K562 (cell line): Measurements from ENCODE around the gene RNASEH1. TPM values are rescaled to one million over a fixed set of nuclear protein-coding genes. Genes with fewer than 3 reads are reported as not detected.

Source experiments
- ATAC-seq: fragments of 200-7000 bp; cut with Tn5 transposase; 3 replicates; pipeline ENCODE4 v1.9.1; 2020; ENCODE audit warnings: moderate library complexity
- BruUV-seq: library from RNA; stranded (reverse); fragments of 400-500 nt; replicated peaks from 2 replicates; lab custom pipeline; 2021; lab: Mats Ljungman, UMichigan
- CTCF ChIA-PET: fragments of 300-600 bp; formaldehyde crosslinking; extraction: SDS; loops from one replicate; lab custom pipeline; 2021; ENCODE audit warnings: low intra/inter-chr PET ratio; lab: Yijun Ruan, JAX
- POLR2A ChIA-PET: fragments of 300-600, 350-650 bp; sonication (Branson Sonifier 250); formaldehyde crosslinking; extraction: SDS; loops from one replicate; lab custom pipeline; 2021; ENCODE audit warnings: antibody characterized with exemption, inconsistent platforms; lab: Yijun Ruan, JAX
- DNase-seq, 4 experiments: peaks; one replicate each; pipeline versions ENCODE4 v3.0.0 to v3.0.0-alpha.2; 2011 to 2018; ENCODE audit warnings: low spot score in 3 of 4, mixed read lengths in 3 of 4; ENCODE audit errors: extremely low read depth in 1 of 4
- FAIRE-seq: peaks from 2 replicates; lab custom pipeline; 2011; peaks lifted over from hg19 to GRCh38; lab: Jason Lieb, UNC
- H2AFZ ChIP-seq: 2 replicates; pipeline ENCODE4 v1.6.0; 2011; ENCODE audit warnings: low read depth, low read length, control low read depth, inconsistent platforms
- H3K27ac ChIP-seq: fragments of 200-600 bp; 3 replicates; pipeline ENCODE4 v1.8.0; 2011; ENCODE audit warnings: low read depth, mild to moderate bottlenecking, control low read depth, inconsistent platforms, low read length, moderate library complexity, mixed read lengths; ENCODE audit errors: extremely low read depth
- H3K27me3 ChIP-seq, 2 experiments: fragments of 300-600 bp in 1 of 2; 2 replicates in 1 of 2; 3 replicates in 1 of 2; pipeline versions ENCODE4 v1.6.0 to v1.8.0; 2011; ENCODE audit warnings: inconsistent platforms in 2 of 2, low read length in 2 of 2, mild to moderate bottlenecking in 1 of 2, mixed read lengths in 1 of 2, moderate library complexity in 1 of 2; ENCODE audit not compliant: control insufficient read depth in 2 of 2, insufficient read depth in 2 of 2
- H3K36me3 ChIP-seq: fragments of 300-600 bp; 3 replicates; pipeline ENCODE4 v1.8.0; 2011; ENCODE audit warnings: mild to moderate bottlenecking, low read length, inconsistent platforms; ENCODE audit not compliant: control insufficient read depth, insufficient read depth
- H3K4me1 ChIP-seq, 2 experiments: fragments of 200-600 bp in 1 of 2; replicated peaks in 1 of 2; 2 replicates in 1 of 2; 3 replicates in 1 of 2; pipeline versions ENCODE4 v1.5.1 to v1.8.0; 2011; ENCODE audit warnings: inconsistent platforms in 2 of 2, low read length in 2 of 2, mild to moderate bottlenecking in 1 of 2, mixed read lengths in 1 of 2, moderate library complexity in 1 of 2; ENCODE audit not compliant: control insufficient read depth in 2 of 2, insufficient read depth in 2 of 2
- H3K4me2 ChIP-seq: 2 replicates; pipeline ENCODE4 v1.6.1; 2011; ENCODE audit warnings: low read length, control low read depth, inconsistent platforms, mixed read lengths; ENCODE audit not compliant: insufficient read depth
- H3K4me3 ChIP-seq: fragments of 200-600 bp; sonication (generic), shearing (Covaris generic); 2 replicates; pipeline ENCODE4 v1.5.1; 2016; ENCODE audit warnings: control low read depth, inconsistent platforms
- H3K79me2 ChIP-seq: fragments of 200-600 bp; 3 replicates; pipeline ENCODE4 v1.8.0; 2011; ENCODE audit warnings: low read length, inconsistent platforms; ENCODE audit not compliant: control insufficient read depth, insufficient read depth
- H3K9ac ChIP-seq, 2 experiments: 2 replicates each; pipeline versions ENCODE4 v1.6.0 to v1.6.1; 2011; ENCODE audit warnings: low read depth in 2 of 2, low read length in 2 of 2, control low read depth in 1 of 2, inconsistent platforms in 1 of 2, mild to moderate bottlenecking in 1 of 2, mixed read lengths in 1 of 2; ENCODE audit not compliant: insufficient read depth in 1 of 2
- H3K9me1 ChIP-seq: one replicate; pipeline ENCODE4 v1.6.0; 2011; ENCODE audit warnings: inconsistent platforms, mild to moderate bottlenecking, low read length, moderate library complexity; ENCODE audit not compliant: control insufficient read depth, insufficient read depth
- H3K9me3 ChIP-seq: replicated peaks from 2 replicates; pipeline ENCODE4 v1.5.1; 2011; ENCODE audit warnings: low read depth, low read length, inconsistent platforms; ENCODE audit not compliant: control insufficient read depth, insufficient read depth
- H4K20me1 ChIP-seq: replicated peaks from 2 replicates; pipeline ENCODE4 v1.6.1; 2011; ENCODE audit warnings: low read length, inconsistent platforms, mixed read lengths; ENCODE audit not compliant: control insufficient read depth, insufficient read depth
- BCOR ChIP-seq: fragments of 450-650 bp; IDR thresholded peaks from 2 replicates; pipeline ENCODE4 v1.6.1; 2016
- CSDE1 ChIP-seq, 2 experiments: fragments of 450-650 bp; IDR thresholded peaks; 2 replicates each; pipeline ENCODE4 v1.6.1; 2016; ENCODE audit warnings: mild to moderate bottlenecking in 1 of 2
- MTA1 ChIP-seq: fragments of 450-650 bp; IDR thresholded peaks from 2 replicates; pipeline ENCODE4 v1.6.1; 2017; ENCODE audit warnings: borderline replicate concordance
- POLR3A ChIP-seq: IDR thresholded peaks from 2 replicates; pipeline ENCODE4 v1.6.1; 2011; ENCODE audit warnings: borderline replicate concordance, mild to moderate bottlenecking, moderate library complexity; ENCODE audit not compliant: insufficient read length, insufficient read depth; ENCODE audit errors: extremely low read depth
- RBM25 ChIP-seq: fragments of 200-400 bp; formaldehyde crosslinking; IDR thresholded peaks from 2 replicates; pipeline ENCODE4 v1.6.1; 2018; ENCODE audit warnings: low read length, low read depth, moderate library complexity; ENCODE audit not compliant: severe bottlenecking
- WGBS: fragments of 100-300 bp; shearing (Covaris generic); methylation state at CpG from one replicate; pipeline ENCODE4 v1.1.6; 2016; ENCODE audit warnings: low coverage, mixed read lengths; ENCODE audit not compliant: insufficient coverage; ENCODE audit errors: missing lambda C conversion rate; 5-methylcytosine and 5-hydroxymethylcytosine counted together
- in situ Hi-C: fragments of 300-500 bp; cut with MboI; formaldehyde crosslinking; loops from 4 replicates; pipeline ENCODE4 v1.15.0; 2018; ENCODE audit warnings: inconsistent platforms, mixed read lengths
- intact Hi-C: fragments of 100-400 bp; cut with micrococcal nuclease; formaldehyde crosslinking; loops from 2 replicates; pipeline ENCODE4 v1.14.2; 2022
- polyA plus RNA-seq, 8 experiments: library from polyadenylated mRNA; depleted of rRNA in 4 of 8; stranded (reverse) in 5 of 8; unstranded in 3 of 8; fragments of >200 nt; fragmentation: Nextera tagmentation in 2 of 8; fragmentation: Illumina TruSeq in 1 of 8; extraction: Ambion mirVana in 2 of 8; extraction: Trizol in 1 of 8; gene quantifications; 2 replicates each; pipeline versions ENCODE4 v1.2.1 to v1.2.3, GENCODE V29; 2011 to 2014; ENCODE audit warnings: inconsistent platforms in 1 of 8, missing spikeins in 1 of 8
- total RNA-seq, 7 experiments: library from RNA; depleted of rRNA in 6 of 7; stranded (reverse); fragments of >200 nt in 6 of 7; fragmentation: Illumina TruSeq in 2 of 7; extraction: Trizol in 2 of 7; gene quantifications; 2 replicates each; pipeline versions ENCODE4 v1.2.1 to v1.2.3, GENCODE V29; 2011 to 2021; ENCODE audit warnings: low replicate concordance in 1 of 7
- TF ChIP-seq, protein P1 (sequence below): fragments of 250-450 bp; sonication (Bioruptor Pico); IDR thresholded peaks from 2 replicates; pipeline ENCODE4 v1.8.0; 2022; ENCODE audit warnings: moderate library complexity, mild to moderate bottlenecking, inconsistent platforms

Gene RNASEH1
- total and polyA plus RNA-seq, 9 of the 15 experiments (the other 6 are each of a cell fraction or from before 2014, with no cell fraction given) = 25.7 to 47.5 (median 42.8) TPM

DNA sequence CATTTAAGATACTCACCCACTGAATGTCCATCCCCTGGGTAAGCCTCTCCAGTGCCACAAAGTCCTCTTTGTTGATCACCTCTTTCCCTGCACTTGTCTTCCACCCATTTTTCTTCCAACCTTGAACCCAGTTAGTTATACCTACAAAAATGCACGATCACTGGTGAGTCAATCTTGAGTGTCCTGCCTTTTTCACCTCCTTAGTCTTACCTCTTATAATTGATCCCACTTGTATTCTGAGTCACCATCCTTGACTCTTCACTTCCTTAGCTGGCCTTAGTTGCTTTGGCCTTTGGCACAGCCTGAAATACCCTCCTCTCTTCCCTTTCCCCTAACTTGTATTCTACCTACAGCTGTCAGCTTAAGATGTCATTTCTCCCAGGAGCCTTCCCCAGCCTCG is 10.2 kb downstream of the RNASEH1 start:
- intact Hi-C loops = no loop called here
- ATAC-seq = no peak
- WGBS = 86% methylated on average over 2 of the region's 2 CpGs
- H3K79me2 ChIP-seq = peaks cover 3% of the 10 kb centered on the region
- no peak for DNase-seq
- no peaks in the 10 kb centered on the region for H3K9me1 ChIP-seq
- POLR2A ChIA-PET = interaction anchor here (0.8 kb wide), 1 partner anchor 84 kb away, joined by 3 read pairs; no protein-coding TSS in a partner anchor
- TF ChIP-seq MTA1 (no peak), CSDE1 (IDR thresholded peaks at IDR 0.05) (no peak), POLR3A (no peak), BCOR (0 out of 2 replicates have a peak, but pooled peaks have one; percentile 39), RBM25 (peak; percentile 58)
- TF ChIP-seq, protein P1, sequence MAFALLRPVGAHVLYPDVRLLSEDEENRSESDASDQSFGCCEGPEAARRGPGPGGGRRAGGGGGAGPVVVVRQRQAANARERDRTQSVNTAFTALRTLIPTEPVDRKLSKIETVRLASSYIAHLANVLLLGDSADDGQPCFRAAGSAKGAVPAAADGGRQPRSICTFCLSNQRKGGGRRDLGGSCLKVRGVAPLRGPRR (CRISPR knock-in tag) = no peak
- H3K9me3 ChIP-seq = no peaks in the 10 kb centered on the region
- peaks cover 92% of the 10 kb centered on the region for H3K36me3 ChIP-seq
- no peak overlapping the region for H3K4me3 ChIP-seq
- H3K27me3 ChIP-seq = no peaks in the 10 kb centered on the region
- BruUV-seq = no TSS peak
- no peaks in the 10 kb centered on the region for H3K4me1 ChIP-seq
- CTCF ChIA-PET = no interaction called here
- no peak overlapping the region for H2AFZ ChIP-seq
- H4K20me1 ChIP-seq = 0 out of 2 replicates have a peak, but pooled peaks cover 3% of the 10 kb centered on the region
- H3K27ac ChIP-seq = no peak overlapping the region
- H3K9ac ChIP-seq = no peak overlapping the region
- FAIRE-seq = no peak
- no peak overlapping the region for H3K4me2 ChIP-seq
- in situ Hi-C loops = no loop called here
